Right atrium auricular region (tissue), 2 donors: ENCODE measurements around the gene SUGCT. TPM values are rescaled to one million over a fixed set of nuclear protein-coding genes. Genes with fewer than 3 reads are reported as not detected.

Experiments
- DNase-seq: peaks from one replicate; pipeline ENCODE4 v3.0.0-alpha.2; 2019; ENCODE audit warnings: low spot score
- H3K27ac ChIP-seq, 2 donors: fragments of 200-600 bp; sonication (generic); 1 replicate in 1 of 2; 2 replicates in 1 of 2; pipeline ENCODE4 v1.5.1; 2016 to 2019
- H3K27me3 ChIP-seq, 2 donors: fragments of 200-600 bp; sonication (generic); one replicate each; pipeline versions ENCODE4 v1.5.1 to v1.6.0; 2017 to 2019
- H3K36me3 ChIP-seq: fragments of 200-600 bp; sonication (generic); one replicate; pipeline ENCODE4 v1.5.1; 2016
- H3K4me1 ChIP-seq, 2 donors: fragments of 200-600 bp; sonication (generic); one replicate each; pipeline versions ENCODE4 v1.5.1 to v1.6.0; 2017 to 2019
- H3K4me3 ChIP-seq, 2 donors: fragments of 200-600 bp; sonication (generic); 1 replicate in 1 of 2; 2 replicates in 1 of 2; pipeline ENCODE4 v1.5.1; 2017 to 2019; ENCODE audit warnings: mild to moderate bottlenecking in 1 of 2, moderate library complexity in 1 of 2
- H3K9me3 ChIP-seq, 2 donors: fragments of 200-600 bp; sonication (generic); one replicate each; pipeline ENCODE4 v1.5.1; 2019
- CTCF ChIP-seq, 2 donors: fragments of 200-600 bp; sonication (generic); IDR thresholded peaks; one replicate each; pipeline ENCODE4 v1.5.1; 2019; ENCODE audit warnings: antibody characterized with exemption in 2 of 2
- total RNA-seq, 2 donors: library from RNA; depleted of rRNA; stranded (reverse); fragments of >200 nt; gene quantifications; one replicate each; pipeline ENCODE4 v1.1.0, GENCODE V29; 2016

The SUGCT gene
- total RNA-seq, 2 donors from 2014 or later, result 2.6 to 5.4 TPM

GRCh38 chr7:40327873-40328272 is 193.1 kb downstream of the SUGCT start:
- no peak overlapping the region for H3K27ac ChIP-seq
- no peak for DNase-seq
- no peaks in the 10 kb centered on the region for H3K27me3 ChIP-seq
- no peaks in the 10 kb centered on the region for H3K9me3 ChIP-seq
- H3K4me1 ChIP-seq, result no peaks in the 10 kb centered on the region
- H3K36me3 ChIP-seq, result no peaks in the 10 kb centered on the region
- no peak for TF ChIP-seq CTCF (IDR thresholded peaks at IDR 0.05)
- H3K4me3 ChIP-seq, result no peak overlapping the region

- Histone ChIP-seq H3K4me1 (no peaks in the 10 kb centered on the region), H3K27ac (no peak overlapping the region), H3K36me3 (no peaks in the 10 kb centered on the region), H3K4me3 (no peak overlapping the region), H3K9me3 (no peaks in the 10 kb centered on the region), H3K27me3 (no peaks in the 10 kb centered on the region)
- DNase-seq, result no peak
- peak; percentile 71 to 82 for TF ChIP-seq CTCF (IDR thresholded peaks at IDR 0.05)
Measured at GRCh38 chr7:40329601-40330153, 194.9 kb downstream of the SUGCT start.

GRCh38 chr7:40330408-40330807 is 195.6 kb downstream of the SUGCT start:
- no peak for DNase-seq
- Histone ChIP-seq H3K36me3 (no peaks in the 10 kb centered on the region), H3K27ac (no peak overlapping the region), H3K9me3 (no peaks in the 10 kb centered on the region), H3K4me3 (no peak overlapping the region), H3K4me1 (no peaks in the 10 kb centered on the region), H3K27me3 (no peaks in the 10 kb centered on the region)
- TF ChIP-seq CTCF (IDR thresholded peaks at IDR 0.05), result no peak

- Histone ChIP-seq H3K4me3 (no peak overlapping the region), H3K27me3 (no peaks in the 10 kb centered on the region), H3K36me3 (no peaks in the 10 kb centered on the region), H3K9me3 (no peaks in the 10 kb centered on the region), H3K27ac (no peak overlapping the region), H3K4me1 (no peaks in the 10 kb centered on the region)
- DNase-seq, result no peak
- no peak for TF ChIP-seq CTCF (IDR thresholded peaks at IDR 0.05)
Measured at GRCh38 chr7:40331915-40332314, 197.1 kb downstream of the SUGCT start.

GRCh38 chr7:40332516-40332915 is 197.7 kb downstream of the SUGCT start:
- Histone ChIP-seq H3K27me3 (no peaks in the 10 kb centered on the region), H3K27ac (no peak overlapping the region), H3K36me3 (no peaks in the 10 kb centered on the region), H3K4me1 (no peaks in the 10 kb centered on the region), H3K4me3 (no peak overlapping the region), H3K9me3 (no peaks in the 10 kb centered on the region)
- DNase-seq, result no peak
- TF ChIP-seq CTCF (IDR thresholded peaks at IDR 0.05), result no peak

GRCh38 chr7:40341836-40342235 is 207.0 kb downstream of the SUGCT start:
- TF ChIP-seq CTCF (IDR thresholded peaks at IDR 0.05), result no peak
- H3K36me3 ChIP-seq, result no peaks in the 10 kb centered on the region
- no peak overlapping the region for H3K4me3 ChIP-seq
- no peaks in the 10 kb centered on the region for H3K4me1 ChIP-seq
- H3K9me3 ChIP-seq, result no peaks in the 10 kb centered on the region
- no peaks in the 10 kb centered on the region for H3K27me3 ChIP-seq
- DNase-seq, result no peak
- H3K27ac ChIP-seq, result no peak overlapping the region
